Panc1 (cell line): Measurements from ENCODE around the gene GATAD2B. TPM values are rescaled to one million over a fixed set of nuclear protein-coding genes. Genes with fewer than 3 reads are reported as not detected.

Source experiments
- ATAC-seq: fragments of 200-7000 bp; cut with Tn5 transposase; 2 replicates; pipeline ENCODE4 v1.9.1; 2020; ENCODE audit warnings: mild to moderate bottlenecking, moderate library complexity
- Bru-seq: library from RNA; stranded (reverse); fragments of 400-500 nt; gene quantifications from one replicate; lab custom pipeline; 2021; lab: Mats Ljungman, UMichigan
- BruChase-seq, 2 experiments: library from RNA; stranded (reverse); fragments of 400-500 nt; gene quantifications; one replicate each; lab custom pipeline; 2021; lab: Mats Ljungman, UMichigan
- BruUV-seq: library from RNA; stranded (reverse); fragments of 400-500 nt; replicated peaks from 2 replicates; lab custom pipeline; 2021; lab: Mats Ljungman, UMichigan
- CTCF ChIA-PET: fragments of 300-600 bp; sonication (Branson Sonifier 250); formaldehyde crosslinking; loops from one replicate; lab custom pipeline; 2022; ENCODE audit warnings: antibody characterized with exemption; lab: Charles Lee
- POLR2A ChIA-PET: fragments of 300-600 bp; sonication (Branson Sonifier 250); formaldehyde crosslinking; loops from one replicate; lab custom pipeline; 2022; ENCODE audit warnings: antibody characterized with exemption; lab: Charles Lee
- DNase-seq: peaks from one replicate; pipeline ENCODE4 v3.0.0-alpha.2; 2010; ENCODE audit warnings: low read depth, low spot score
- H3K27ac ChIP-seq: 2 replicates; pipeline ENCODE4 v1.5.1; 2011; ENCODE audit warnings: mild to moderate bottlenecking, low read length, inconsistent platforms
- H3K27me3 ChIP-seq: fragments of 200-500 bp; sonication (Bioruptor generic); 2 replicates; pipeline ENCODE4 v1.6.0; 2014; ENCODE audit warnings: low read length, inconsistent platforms; ENCODE audit not compliant: control insufficient read depth, insufficient read depth
- H3K36me3 ChIP-seq: fragments of 200-500 bp; sonication (Bioruptor generic); 2 replicates; pipeline ENCODE4 v1.5.1; 2014; ENCODE audit warnings: inconsistent platforms, mild to moderate bottlenecking, low read length, moderate library complexity; ENCODE audit not compliant: control insufficient read depth, insufficient read depth
- H3K4me1 ChIP-seq: 2 replicates; pipeline ENCODE4 v1.5.1; 2011; ENCODE audit warnings: inconsistent platforms, mild to moderate bottlenecking, low read length, moderate library complexity; ENCODE audit not compliant: control insufficient read depth, insufficient read depth
- H3K4me3 ChIP-seq, 2 experiments: 2 replicates each; pipeline ENCODE4 v1.5.1; 2011 to 2012; ENCODE audit warnings: low read depth in 2 of 2, low read length in 2 of 2, mild to moderate bottlenecking in 2 of 2, inconsistent platforms in 1 of 2, moderate library complexity in 1 of 2
- H3K9me3 ChIP-seq: fragments of 200-500 bp; sonication (Bioruptor generic); 2 replicates; pipeline ENCODE4 v1.5.1; 2014; ENCODE audit warnings: low read depth, mild to moderate bottlenecking, inconsistent platforms, low read length, moderate library complexity; ENCODE audit not compliant: control insufficient read depth, insufficient read depth
- POLR2AphosphoS5 ChIP-seq: IDR thresholded peaks from 2 replicates; pipeline ENCODE4 v1.6.1; 2012; ENCODE audit warnings: mild to moderate bottlenecking, low read depth, low read length, moderate library complexity
- SIN3A ChIP-seq: IDR thresholded peaks from 2 replicates; pipeline ENCODE4 v1.6.1; 2012; ENCODE audit warnings: low read depth, mild to moderate bottlenecking, low read length, moderate library complexity, borderline replicate concordance; ENCODE audit not compliant: insufficient read depth
- TCF7L2 ChIP-seq: IDR thresholded peaks from 2 replicates; pipeline ENCODE4 v1.6.1; 2011; ENCODE audit warnings: mild to moderate bottlenecking, low read depth, low read length, inconsistent platforms
- in situ Hi-C: cut with HindIII; loops from 2 replicates; pipeline ENCODE4 v1.10.0; 2016; ENCODE audit warnings: low sequenced_read_pairs, low pct_unique_long_range_greater_than_20kb
- intact Hi-C: fragments of 100-400 bp; cut with micrococcal nuclease; formaldehyde crosslinking; loops from one replicate; pipeline ENCODE4 v1.10.0; 2022; ENCODE audit not compliant: unreplicated experiment
- long read RNA-seq: library from polyadenylated mRNA; unstranded; transcript quantifications from one replicate; pipeline ENCODE4 v2.0.0, GENCODE V29; 2021; ENCODE audit not compliant: unreplicated experiment
- polyA plus RNA-seq: library from polyadenylated mRNA; unstranded; fragments of >200 nt; gene quantifications from one replicate; pipeline ENCODE4 v1.2.1, GENCODE V29; 2012; ENCODE audit warnings: missing spikeins; ENCODE audit not compliant: insufficient read length
- total RNA-seq: library from RNA; stranded (reverse); gene quantifications from one replicate; pipeline ENCODE4 v1.2.1, GENCODE V29; 2021; ENCODE audit not compliant: unreplicated experiment
- TF ChIP-seq, protein P1 (sequence below): fragments of 450-650 bp; IDR thresholded peaks from 2 replicates; pipeline ENCODE4 v1.5.1; 2017; ENCODE audit warnings: mild to moderate bottlenecking
- TF ChIP-seq, protein P2 (sequence below), 2 experiments: IDR thresholded peaks; 2 replicates each; pipeline ENCODE4 v1.6.1; 2011 to 2012; ENCODE audit warnings: low read depth in 2 of 2, control low read depth in 1 of 2, low read length in 1 of 2, mild to moderate bottlenecking in 1 of 2, moderate library complexity in 1 of 2; ENCODE audit not compliant: insufficient read depth in 1 of 2

GATAD2B gene
- 47.2 TPM for total RNA-seq
- 10.9 TPM for polyA plus RNA-seq
- Bru-seq, nascent RNA: percentile 85 among the genes with signal in this experiment
- BruChase-seq, experiment 1, labeled RNA remaining after a 2-hour chase: percentile 84 among the genes with signal in this experiment
- BruChase-seq, experiment 2, labeled RNA remaining after a 6-hour chase: percentile 82 among the genes with signal in this experiment
- long read RNA-seq, partial matches to known transcripts: 0 of 25 reads
- long read RNA-seq, other reads (novel, unspliced or antisense): 25 of 25 reads

DNA sequence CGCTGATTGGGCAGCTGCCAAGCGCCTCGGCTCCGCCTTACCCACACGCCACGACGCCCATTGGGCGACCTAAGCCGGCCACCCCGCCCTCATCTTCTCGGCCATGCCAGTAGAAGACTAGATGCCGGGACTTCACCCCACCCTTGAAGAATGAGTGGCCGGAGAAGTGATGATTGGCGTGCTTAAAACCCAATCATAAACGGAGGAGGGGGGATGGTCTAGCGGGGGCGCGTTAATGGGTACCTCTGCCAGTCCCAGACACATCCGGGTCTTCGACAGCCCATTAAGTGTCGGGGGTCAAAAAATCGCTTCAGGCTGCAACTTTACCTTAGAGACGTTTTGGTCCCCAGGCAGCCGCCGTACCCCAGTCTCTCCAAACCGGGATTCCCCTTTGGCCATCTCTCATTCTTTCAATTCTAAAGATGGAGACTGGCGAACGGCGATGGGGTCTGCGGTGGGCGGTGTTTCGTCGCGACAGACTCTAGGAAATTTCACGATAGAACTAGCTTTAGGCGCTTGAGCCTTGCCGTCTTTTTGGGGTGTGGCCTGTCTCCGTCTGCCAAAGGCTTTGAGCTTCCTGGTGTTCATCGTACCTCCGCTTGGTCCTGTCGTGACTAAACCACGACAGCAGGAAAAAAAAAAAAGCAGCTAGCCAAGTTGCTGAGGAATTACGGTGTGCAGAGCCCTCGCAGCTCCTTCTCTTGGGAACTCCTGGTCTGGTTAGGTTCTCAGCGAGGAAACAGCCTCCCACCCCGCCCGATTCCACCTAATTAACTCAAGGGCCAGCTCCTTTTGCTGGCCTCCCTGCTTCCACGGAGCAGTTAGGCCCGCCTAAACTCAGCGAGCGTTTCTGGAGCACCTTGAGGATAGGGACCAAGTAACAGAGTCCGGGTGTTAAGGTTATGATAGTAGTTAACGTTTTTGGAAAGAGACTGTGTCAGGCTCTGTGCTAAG, at the start of gene GATAD2B:
Gene GATAD2B (minus strand): TSS at position 1 of the 954 bp plus-strand sequence. CDS start 94,625 bp downstream, outside the sequence.
- Histone ChIP-seq H3K4me3 (peak within 1 kb of the TSS; percentile 92 to 99), H3K27me3 (no peaks in the 10 kb centered on the region), H3K27ac (peak within 1 kb of the TSS; percentile 98), H3K4me1 (peaks cover 19% of the 10 kb centered on the region), H3K36me3 (no peaks in the 10 kb centered on the region), H3K9me3 (no peaks in the 10 kb centered on the region)
- intact Hi-C loops: loop anchor here (5.0 kb wide), 1 partner anchor 101 kb away; no protein-coding TSS in a partner anchor
- ChIA-PET POLR2A (interaction anchor here (0.5 to 0.9 kb wide), 2 partner anchors 17 to 164 kb away, joined by 3 to 6 read pairs; no protein-coding TSS in a partner anchor), CTCF (interaction anchor here (0.6 to 1.1 kb wide), 3 partner anchors 23 to 65 kb away, joined by 4 to 11 read pairs (median 4); no protein-coding TSS in a partner anchor)
- ATAC-seq (peak; percentile 98), DNase-seq (peak; percentile 100)
- BruUV-seq: TSS peak; percentile 99
- in situ Hi-C loops: no loop called here
- TF ChIP-seq POLR2AphosphoS5 (peak; percentile 88), SIN3A (no peak), TCF7L2 (0 out of 2 replicates have a peak, but pooled peaks have one; percentile 27)

DNA sequence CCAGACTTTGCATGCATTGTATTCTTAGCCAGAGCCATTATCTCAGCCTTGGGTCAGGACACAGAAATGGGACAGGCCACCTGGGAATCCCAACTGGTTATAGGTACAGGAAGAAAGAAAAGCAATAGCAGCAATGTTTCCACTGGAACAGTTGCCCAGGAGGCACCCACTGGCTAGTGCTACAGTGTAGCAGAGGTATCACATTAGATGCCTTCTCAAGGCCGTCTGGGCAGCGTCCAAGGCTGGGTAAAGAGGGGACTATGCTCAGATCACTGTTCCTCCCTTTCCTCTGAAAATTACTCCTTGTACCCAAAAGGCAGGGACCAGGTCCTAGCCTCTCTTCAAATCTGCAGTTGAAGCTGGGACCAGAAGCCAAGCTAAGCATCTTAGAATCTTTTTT, 47.6 kb upstream of the GATAD2B start:
- no peaks in the 10 kb centered on the region for H3K27me3 ChIP-seq
- no peak overlapping the region for H3K4me3 ChIP-seq
- in situ Hi-C loops: no loop called here
- DNase-seq (no peak), ATAC-seq (no peak)
- ChIA-PET POLR2A (interaction anchor here (0.7 kb wide), 2 partner anchors 20 to 178 kb away, joined by 4 to 11 read pairs; no protein-coding TSS in a partner anchor), CTCF (interaction anchor here (0.7 kb wide), 1 partner anchor 141 kb away, joined by 5 read pairs; no protein-coding TSS in a partner anchor)
- no peak for TF ChIP-seq POLR2AphosphoS5
- no peak for TF ChIP-seq SIN3A
- TF ChIP-seq TCF7L2: no peak
- TF ChIP-seq, protein P1, sequence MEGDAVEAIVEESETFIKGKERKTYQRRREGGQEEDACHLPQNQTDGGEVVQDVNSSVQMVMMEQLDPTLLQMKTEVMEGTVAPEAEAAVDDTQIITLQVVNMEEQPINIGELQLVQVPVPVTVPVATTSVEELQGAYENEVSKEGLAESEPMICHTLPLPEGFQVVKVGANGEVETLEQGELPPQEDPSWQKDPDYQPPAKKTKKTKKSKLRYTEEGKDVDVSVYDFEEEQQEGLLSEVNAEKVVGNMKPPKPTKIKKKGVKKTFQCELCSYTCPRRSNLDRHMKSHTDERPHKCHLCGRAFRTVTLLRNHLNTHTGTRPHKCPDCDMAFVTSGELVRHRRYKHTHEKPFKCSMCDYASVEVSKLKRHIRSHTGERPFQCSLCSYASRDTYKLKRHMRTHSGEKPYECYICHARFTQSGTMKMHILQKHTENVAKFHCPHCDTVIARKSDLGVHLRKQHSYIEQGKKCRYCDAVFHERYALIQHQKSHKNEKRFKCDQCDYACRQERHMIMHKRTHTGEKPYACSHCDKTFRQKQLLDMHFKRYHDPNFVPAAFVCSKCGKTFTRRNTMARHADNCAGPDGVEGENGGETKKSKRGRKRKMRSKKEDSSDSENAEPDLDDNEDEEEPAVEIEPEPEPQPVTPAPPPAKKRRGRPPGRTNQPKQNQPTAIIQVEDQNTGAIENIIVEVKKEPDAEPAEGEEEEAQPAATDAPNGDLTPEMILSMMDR: no peak
- TF ChIP-seq, protein P2, sequence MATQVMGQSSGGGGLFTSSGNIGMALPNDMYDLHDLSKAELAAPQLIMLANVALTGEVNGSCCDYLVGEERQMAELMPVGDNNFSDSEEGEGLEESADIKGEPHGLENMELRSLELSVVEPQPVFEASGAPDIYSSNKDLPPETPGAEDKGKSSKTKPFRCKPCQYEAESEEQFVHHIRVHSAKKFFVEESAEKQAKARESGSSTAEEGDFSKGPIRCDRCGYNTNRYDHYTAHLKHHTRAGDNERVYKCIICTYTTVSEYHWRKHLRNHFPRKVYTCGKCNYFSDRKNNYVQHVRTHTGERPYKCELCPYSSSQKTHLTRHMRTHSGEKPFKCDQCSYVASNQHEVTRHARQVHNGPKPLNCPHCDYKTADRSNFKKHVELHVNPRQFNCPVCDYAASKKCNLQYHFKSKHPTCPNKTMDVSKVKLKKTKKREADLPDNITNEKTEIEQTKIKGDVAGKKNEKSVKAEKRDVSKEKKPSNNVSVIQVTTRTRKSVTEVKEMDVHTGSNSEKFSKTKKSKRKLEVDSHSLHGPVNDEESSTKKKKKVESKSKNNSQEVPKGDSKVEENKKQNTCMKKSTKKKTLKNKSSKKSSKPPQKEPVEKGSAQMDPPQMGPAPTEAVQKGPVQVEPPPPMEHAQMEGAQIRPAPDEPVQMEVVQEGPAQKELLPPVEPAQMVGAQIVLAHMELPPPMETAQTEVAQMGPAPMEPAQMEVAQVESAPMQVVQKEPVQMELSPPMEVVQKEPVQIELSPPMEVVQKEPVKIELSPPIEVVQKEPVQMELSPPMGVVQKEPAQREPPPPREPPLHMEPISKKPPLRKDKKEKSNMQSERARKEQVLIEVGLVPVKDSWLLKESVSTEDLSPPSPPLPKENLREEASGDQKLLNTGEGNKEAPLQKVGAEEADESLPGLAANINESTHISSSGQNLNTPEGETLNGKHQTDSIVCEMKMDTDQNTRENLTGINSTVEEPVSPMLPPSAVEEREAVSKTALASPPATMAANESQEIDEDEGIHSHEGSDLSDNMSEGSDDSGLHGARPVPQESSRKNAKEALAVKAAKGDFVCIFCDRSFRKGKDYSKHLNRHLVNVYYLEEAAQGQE (IDR thresholded peaks at IDR 0.05; ENCODE audit: insufficient read depth in 1 of 2, low read depth in 2 of 2, low read length in 1 of 2): no peak
- H3K9me3 ChIP-seq: no peaks in the 10 kb centered on the region
- H3K27ac ChIP-seq: no peak overlapping the region
- BruUV-seq: no TSS peak
- intact Hi-C loops: no loop called here
- peaks cover 9% of the 10 kb centered on the region; the same call in 1 of the 2 replicates for H3K4me1 ChIP-seq
- H3K36me3 ChIP-seq: no peaks in the 10 kb centered on the region; the same call in 1 of the 2 replicates
